Posterior vena cava (tissue), 2 donors: ENCODE data around the gene GFRA3. TPM values are rescaled to one million over a fixed set of nuclear protein-coding genes. Genes with fewer than 3 reads are reported as not detected.
A peak's percentile ranks its signal among the peaks of the same experiment; 100 is the strongest.
"Not testable (repeated sequence)": the region's sequence is repeated elsewhere in the genome, so short reads cannot be mapped to it uniquely, and the experiment has no call there.

Source experiments
- DNase-seq: peaks from one replicate; pipeline ENCODE4 v3.0.0-alpha.2; 2020; ENCODE audit warnings: low spot score
- intact Hi-C, 2 donors: fragments of 100-400 bp; cut with DNase I; formaldehyde crosslinking; loops; one replicate each; pipeline versions ENCODE4 v1.14.1 to v1.14.2; 2022 to 2023
- long read RNA-seq, 2 donors: library from polyadenylated mRNA; unstranded; transcript quantifications; one replicate each; pipeline ENCODE4 v2.0.0, GENCODE V29; 2020 to 2021
- total RNA-seq, 2 donors: library from RNA; stranded (reverse); fragmentation: NEBNext Ultra II Directional; extraction: Animal tissue kit (Norgen Biotek cat#: 25700); gene quantifications; one replicate each; pipeline ENCODE4 v1.2.1, GENCODE V29; 2021
- donor health status: DM: yes; HTN: yes; CAD: no.
- donor health status: DM: yes; HTN: yes; CAD: no.

Gene GFRA3, protein sequence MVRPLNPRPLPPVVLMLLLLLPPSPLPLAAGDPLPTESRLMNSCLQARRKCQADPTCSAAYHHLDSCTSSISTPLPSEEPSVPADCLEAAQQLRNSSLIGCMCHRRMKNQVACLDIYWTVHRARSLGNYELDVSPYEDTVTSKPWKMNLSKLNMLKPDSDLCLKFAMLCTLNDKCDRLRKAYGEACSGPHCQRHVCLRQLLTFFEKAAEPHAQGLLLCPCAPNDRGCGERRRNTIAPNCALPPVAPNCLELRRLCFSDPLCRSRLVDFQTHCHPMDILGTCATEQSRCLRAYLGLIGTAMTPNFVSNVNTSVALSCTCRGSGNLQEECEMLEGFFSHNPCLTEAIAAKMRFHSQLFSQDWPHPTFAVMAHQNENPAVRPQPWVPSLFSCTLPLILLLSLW
- total RNA-seq, result under 1 TPM in 1 of 2 donors, not detected in 1; 0.43 TPM
- long read RNA-seq, donor 1, result 0 reads
- long read RNA-seq, donor 2, result 0 reads

DNA sequence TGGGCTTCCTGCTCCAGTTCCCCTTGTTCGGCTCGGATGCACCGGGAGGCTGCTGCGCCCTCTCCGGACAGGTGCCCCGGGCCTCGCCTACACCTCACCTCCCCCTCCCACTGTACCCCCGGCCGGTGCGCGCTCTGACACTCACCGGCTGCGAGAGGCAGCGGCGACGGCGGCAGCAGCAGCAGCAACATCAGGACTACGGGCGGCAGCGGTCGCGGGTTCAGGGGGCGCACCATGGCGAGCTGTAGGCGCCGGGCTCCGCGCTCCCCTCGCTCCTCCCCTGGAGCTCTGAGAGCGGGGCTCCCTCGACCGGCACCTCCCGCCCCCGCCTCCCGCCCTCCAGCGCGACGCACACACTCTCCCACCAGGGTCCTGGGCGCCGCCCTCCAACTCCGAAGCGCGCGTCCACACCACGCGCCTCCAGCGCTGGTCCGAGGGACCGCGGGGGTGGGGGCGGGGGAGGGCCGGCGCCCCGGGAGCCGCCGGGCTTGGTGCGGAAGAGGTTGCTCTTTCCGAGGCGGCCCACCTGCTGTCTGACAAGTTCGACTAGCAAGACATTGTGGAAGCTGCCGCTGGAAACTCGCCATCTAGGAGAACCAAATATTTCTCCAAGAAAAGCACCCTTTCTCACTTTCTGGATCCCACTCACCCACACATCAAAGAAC lies at the start of gene GFRA3:
Gene GFRA3 (minus strand): TSS at position 433 of the 665 bp plus-strand sequence. CDS start 197 bp downstream, at position 236.
- intact Hi-C loops, result loop anchor here in 1 of 2 donors (10.0 kb wide), 1 partner anchor 50 kb away; no protein-coding TSS in a partner anchor
- DNase-seq, result peak; percentile 61

DNA sequence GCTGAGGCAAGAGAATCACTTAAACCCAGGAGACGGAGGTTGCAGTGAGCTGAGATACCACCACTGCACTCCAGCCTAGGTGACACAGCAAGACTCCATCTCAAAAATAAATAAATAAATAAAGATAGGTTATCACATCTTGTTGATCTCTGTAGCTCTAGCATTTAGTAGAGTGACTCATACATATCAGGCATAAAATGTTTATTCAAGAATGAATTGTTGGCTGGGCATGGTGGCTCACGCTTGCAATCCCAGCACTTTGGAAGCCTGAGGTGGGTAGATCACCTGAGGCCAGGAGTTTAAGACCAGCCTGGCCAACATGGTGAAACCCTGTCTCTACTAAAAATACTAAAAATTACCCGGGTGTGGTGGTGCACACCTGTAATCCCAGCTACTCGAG lies 43.8 kb upstream of the GFRA3 start:
- DNase-seq, intact Hi-C loops: not testable (repeated sequence)

DNA sequence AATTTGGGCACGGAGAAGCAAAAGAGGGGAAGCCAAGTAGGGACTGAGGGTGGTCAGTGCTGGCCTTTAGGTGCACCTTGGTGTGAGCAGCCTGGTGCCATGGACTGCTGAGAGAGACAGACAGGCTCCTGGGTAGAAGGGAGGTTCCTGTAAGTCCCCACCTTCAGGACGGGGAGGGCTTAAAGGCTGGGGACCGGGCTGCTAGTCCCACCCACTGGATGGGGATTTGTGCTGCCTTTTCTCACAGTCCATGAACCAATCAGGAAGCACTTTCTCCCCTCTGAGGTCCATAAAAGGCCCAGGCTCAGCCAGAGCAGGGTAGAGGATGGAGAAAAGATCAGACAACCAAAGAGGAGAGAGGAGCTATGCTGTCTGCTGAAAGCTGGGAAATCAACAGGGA lies 41.9 kb upstream of the GFRA3 start:
- intact Hi-C loops, result no loop called here
- DNase-seq, result no peak

DNA sequence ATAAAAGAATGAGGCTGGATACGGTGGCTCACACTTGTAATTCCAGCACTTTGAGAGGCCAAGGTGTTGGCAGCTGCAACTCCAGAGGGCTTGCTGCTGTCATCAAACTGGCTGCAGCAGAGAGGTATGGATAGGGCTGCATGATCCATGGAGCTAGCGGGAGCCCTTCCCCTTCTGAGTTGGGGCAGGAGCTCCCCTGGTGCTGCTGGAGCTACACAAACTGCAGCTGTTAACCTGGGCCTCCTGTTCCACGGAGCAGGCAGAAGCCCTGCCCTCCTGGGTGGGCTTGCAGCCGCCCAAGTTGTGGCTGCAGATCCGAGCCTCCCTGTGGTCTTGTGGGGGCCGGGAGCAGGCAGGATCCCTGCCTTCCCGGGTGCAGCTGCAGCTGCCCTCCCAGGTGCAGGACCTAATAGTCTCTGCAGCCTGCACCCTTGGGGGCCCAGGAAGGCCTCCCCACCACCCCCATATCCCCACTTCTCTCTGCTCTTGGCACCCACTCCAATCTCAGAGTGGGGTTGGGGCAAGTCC lies 41.4 kb upstream of the GFRA3 start:
- intact Hi-C loops, result no loop called here

DNA sequence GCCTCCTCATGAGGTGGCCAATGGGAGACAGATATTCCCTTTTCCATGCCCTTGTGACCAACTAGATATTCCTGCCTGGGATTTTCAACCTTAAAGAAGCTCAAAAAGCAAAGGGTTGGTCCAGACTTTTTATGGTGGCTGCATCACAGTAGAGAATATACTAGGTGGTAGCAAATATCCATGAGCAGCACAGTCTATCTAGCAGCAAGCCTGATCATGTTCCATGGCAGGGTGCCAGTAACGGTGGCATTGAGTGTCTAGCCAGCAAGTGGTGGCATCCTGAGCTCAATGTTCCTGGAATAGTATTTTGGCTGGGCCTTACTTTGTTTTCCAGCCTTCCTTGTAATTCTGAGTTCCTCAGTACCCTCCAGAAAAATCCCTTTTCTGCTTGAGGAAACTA lies 31.4 kb upstream of the GFRA3 start:
- intact Hi-C loops, result loop anchor here in 1 of 2 donors (5.0 kb wide), 1 partner anchor 598 kb away; no protein-coding TSS in a partner anchor
- DNase-seq, result no peak

More for the DNA sequence above, 41.4 kb upstream of the GFRA3 start:
- DNase-seq, result no peak

DNA sequence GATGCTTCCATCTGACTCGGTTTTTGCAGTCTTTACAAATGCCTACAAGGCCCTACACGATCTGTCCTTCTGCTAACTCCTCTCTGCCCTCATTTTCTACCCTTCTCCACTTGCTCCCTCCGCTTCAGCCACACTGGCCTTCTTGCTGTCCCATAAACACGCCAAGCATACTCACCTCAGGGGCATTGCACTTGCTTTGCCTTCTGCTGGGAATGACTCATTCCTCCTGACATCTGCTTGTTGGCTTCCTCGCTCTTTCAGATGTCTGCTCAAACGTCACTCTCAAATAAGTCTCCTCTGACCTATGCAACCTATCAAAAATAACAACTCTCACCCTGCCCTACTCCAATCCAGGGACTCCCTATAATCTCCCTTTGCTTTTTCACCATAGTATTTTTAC lies 29.0 kb upstream of the GFRA3 start:
- DNase-seq, result no peak
- intact Hi-C loops, result no loop called here

DNA sequence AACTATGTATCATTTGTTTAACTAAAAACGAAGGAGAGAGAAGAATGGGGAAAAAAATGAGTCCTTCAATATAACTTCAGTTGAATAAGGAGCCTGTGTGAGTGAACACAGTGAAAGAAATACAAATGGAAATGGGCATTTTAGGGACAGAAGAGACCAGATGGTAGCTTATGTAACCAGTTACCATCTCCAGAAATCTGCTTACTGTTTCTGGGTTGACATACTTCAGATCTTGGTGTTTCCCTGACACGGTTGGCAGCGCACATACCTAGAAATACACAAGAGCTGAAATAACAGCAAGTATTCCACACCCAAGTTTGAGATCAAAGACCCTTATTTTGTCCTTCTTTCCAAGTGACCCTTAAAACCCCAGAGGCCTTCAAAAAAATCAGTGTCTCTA lies 14.9 kb upstream of the GFRA3 start:
- no peak for DNase-seq
- intact Hi-C loops, result loop anchor here in 1 of 2 donors (5.0 kb wide), 1 partner anchor 252 kb away; no protein-coding TSS in a partner anchor

DNA sequence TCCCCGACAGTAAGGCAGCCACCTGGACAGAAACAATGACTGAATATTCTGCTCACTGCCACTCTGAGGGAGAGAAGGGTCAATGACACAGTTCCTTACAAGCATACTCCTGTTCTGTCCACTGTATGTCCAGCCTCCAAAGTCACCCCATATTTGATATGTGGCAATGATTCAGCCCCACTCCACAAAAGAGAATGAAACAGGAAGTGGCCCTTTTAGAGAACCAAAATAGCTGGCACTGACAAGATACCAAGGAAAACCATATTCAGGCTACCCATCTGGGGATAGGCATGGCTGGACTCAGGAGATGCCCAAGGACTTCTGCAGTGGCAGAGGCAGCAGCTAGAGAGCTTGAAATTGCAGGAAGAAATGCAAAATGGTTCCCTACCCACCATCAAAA lies 12.8 kb upstream of the GFRA3 start:
- intact Hi-C loops, result loop anchor here in 1 of 2 donors (5.0 kb wide), 1 partner anchor 250 kb away; no protein-coding TSS in a partner anchor
- no peak for DNase-seq

DNA sequence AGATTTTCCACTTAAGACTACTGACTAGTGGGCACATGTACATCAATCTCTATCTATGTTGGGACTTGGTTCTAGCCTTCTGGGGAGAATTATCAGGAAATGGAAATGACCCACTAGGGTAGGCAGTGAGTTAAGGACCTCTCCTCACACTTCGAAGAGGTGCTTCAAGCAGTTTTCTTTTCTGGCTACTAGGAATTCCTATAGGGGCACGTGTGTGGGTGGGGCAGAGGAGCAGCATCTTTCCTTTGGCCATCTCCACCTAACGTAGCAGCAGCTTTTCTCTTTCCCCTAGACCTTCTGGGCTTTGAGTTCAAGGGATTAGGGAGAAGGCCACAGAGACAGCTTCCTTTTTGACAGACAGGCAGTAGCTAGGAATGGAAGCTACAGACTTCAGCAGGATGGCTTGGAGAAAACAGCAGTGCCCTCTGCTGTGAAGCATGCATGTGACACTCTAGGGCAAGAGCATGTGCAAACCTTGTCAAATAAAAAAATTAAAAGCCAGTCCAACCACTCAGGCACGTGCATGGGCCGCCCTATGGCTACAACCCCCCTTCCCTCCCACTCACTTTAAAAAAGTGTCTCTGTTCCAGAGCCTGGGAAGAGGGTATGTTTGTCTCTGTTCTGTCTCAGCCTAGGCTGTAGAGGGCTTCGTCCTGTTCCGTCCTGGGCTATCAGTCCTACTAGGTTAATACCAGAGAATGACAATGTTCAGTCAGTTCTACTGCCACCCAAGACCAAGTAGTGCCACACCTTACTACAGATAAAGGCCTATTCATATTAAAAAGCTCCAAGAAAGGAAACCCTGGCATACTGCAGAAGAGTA lies 8.7 kb upstream of the GFRA3 start:
- intact Hi-C loops, result loop anchor here in 1 of 2 donors (5.0 kb wide), 1 partner anchor 61 kb away; no protein-coding TSS in a partner anchor
- no peak for DNase-seq

DNA sequence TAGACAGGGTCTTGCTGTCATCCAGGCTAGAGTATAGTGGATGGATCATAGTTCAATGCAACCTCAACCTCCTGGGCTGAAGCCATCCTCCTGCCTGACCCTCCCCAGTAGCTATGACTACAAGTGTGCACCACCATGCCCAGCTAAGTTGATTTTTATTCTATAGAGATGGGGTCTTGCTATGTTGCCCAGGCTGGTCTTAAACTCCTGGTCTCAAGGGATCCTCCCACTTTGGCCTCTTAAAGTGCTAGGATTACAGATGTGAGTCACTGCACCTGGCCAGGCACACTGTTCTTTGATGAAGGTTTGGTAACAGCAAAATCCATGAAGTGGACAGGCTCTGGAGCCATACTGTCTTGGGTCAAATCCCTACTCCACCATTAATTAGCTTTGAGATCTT lies 6.5 kb upstream of the GFRA3 start:
- intact Hi-C loops, result loop anchor here in 1 of 2 donors (5.0 kb wide), 1 partner anchor 59 kb away; no protein-coding TSS in a partner anchor
- DNase-seq, result no peak

DNA sequence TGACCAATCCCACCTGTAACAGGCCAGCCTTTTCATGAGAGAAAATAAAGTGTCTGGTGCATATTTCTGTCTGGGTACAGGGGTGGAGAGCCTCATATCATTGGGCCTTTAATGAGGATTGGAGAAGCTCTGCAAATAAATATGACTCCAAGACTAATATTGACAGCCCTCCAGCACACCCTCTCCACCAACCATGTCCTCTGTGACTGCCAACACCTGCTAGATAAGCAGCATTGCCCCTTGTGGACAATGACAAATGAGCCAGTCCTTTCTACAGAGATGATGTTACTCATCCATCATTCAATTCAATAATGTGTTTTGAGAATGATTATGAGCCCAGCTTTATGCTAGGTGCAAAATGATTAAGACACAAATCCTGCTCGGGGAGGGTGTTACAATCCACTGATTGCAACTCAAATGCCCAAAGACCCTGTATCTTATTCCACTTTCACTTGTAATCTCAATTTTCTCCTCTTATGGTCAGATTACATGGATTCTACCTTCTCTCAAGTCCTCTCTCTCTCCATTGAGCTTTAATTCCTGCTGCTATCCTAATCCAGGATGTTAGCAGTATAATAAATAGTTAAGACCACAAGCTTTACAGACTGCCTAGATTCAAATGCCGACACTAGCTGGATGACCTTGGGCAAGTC lies 2.1 kb upstream of the GFRA3 start:
- intact Hi-C loops, result loop anchor here in 1 of 2 donors (10.0 kb wide), 1 partner anchor 52 kb away; no protein-coding TSS in a partner anchor
- no peak for DNase-seq

DNA sequence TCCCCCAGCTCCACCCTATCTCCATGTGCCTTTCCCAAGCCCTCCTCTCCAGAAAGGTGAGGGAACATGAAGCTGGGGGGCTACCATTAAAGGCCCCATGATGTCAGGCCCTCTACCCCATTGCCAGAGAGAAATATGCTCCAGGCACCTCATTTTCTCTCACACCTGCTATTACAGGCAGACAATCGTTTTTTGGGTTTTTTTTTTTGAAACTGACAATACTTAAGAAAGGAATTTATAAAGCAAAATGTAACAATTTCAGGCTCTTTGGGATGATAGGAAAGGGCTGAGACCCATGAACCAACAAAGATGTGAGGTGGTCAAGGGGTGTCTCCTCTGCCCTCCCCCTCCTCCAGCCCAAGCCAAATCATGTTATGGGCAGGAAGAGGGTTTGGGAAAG lies 1.5 kb upstream of the GFRA3 start:
- intact Hi-C loops, result loop anchor here in 1 of 2 donors (10.0 kb wide), 1 partner anchor 51 kb away; no protein-coding TSS in a partner anchor
- peak; percentile 18 for DNase-seq

DNA sequence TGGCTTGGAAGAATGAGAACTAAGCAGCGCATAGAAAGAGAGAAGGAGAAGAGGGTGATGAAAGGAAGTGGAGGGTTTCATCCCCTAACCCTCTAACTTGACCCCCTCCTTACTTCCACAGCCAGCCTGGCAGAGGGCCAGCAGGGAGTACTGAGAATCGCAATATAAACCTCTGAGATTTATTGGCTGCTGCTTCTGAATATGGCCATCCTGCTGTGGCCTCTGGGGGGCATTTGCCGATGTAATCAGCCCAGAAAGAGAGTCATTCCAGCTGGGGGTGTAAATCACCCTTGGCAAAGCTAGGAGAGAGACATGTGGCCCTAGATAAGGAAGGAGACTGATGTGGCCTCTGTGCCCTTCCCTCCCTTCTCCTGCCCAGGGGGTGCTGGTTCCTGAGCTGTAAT lies 960 bp upstream of the GFRA3 start:
- intact Hi-C loops, result loop anchor here in 1 of 2 donors (10.0 kb wide), 1 partner anchor 51 kb away; no protein-coding TSS in a partner anchor
- DNase-seq, result peak; percentile 53

DNA sequence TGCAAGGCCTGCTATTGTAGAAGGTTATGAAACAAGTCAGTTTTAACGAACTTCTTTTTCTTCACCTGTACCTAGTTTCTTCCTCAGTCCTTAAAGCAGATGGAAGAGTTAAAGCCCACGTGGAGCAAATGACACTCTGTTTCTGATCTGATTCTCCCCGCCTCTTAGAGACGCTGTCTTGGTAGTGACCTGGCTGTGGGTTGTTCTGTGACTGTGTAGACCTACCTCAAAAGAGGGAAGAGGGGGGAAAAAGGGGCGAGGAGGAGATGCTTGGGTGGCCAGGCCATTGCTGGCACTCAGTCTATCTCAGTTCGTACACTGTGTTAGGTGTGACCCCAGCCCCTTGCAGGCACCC lies 610 bp downstream of the GFRA3 start:
- no peak for DNase-seq
- intact Hi-C loops, result loop anchor here in 1 of 2 donors (10.0 kb wide), 1 partner anchor 49 kb away; no protein-coding TSS in a partner anchor

DNA sequence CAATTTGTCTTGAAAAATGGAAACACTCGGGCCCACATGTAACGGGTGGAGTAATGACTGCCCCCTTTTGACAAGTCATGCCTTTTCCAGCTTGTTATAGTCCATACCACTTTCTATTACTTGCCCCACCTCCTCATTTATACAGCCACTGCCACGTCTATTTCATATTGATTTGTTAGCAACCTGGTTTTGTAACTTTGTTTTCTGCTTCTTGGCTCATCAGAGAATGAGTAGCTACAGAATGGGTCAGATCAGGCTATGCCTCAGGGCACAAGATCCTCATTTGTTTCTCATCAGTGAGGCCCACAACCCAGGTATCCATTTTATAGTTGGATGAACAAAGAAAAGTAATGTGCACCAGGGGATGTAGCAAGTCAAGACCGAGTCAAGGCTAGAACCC lies 1.7 kb downstream of the GFRA3 start:
- DNase-seq, result peak; percentile 5
- intact Hi-C loops, result loop anchor here in 1 of 2 donors (10.0 kb wide), 1 partner anchor 48 kb away; no protein-coding TSS in a partner anchor

DNA sequence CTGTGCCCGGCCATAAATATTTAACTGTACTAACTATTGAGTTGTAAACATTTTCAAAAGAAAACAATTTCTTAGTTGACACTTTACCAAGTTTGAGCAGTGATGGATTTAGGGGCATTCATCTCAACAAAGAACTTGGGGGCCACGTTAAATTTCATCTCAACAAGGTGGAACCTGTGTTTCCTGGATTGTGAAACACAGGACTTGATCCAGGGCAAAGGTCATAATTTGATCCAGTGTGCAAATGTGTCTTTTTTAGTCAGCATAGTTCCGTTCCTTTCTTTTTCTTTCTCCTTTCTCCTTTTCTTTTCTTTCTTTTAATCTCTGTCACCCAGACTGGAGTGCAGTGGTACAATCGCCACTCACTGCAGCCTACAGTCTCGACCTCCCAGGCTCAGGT lies 3.1 kb downstream of the GFRA3 start:
- no peak for DNase-seq
- intact Hi-C loops, result loop anchor here in 1 of 2 donors (10.0 kb wide), 1 partner anchor 46 kb away; no protein-coding TSS in a partner anchor

DNA sequence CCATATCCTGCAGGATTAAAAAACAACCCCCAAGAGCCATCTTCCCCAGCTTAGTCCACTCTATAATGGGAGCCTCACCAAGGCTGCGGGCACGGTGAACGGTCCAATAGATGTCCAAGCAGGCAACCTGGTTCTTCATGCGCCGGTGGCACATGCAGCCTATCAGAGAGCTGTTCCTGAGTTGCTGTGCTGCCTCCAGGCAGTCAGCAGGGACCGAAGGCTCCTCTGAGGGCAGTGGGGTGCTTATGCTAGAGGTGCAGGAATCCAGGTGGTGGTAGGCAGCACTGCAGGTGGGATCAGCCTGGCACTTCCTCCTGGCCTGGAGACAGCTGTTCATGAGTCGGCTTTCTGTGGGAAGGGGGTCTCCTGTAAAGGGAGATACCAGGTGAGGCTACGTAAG lies 10.2 kb downstream of the GFRA3 start:
- intact Hi-C loops, result no loop called here
- peak; percentile 56 for DNase-seq

DNA sequence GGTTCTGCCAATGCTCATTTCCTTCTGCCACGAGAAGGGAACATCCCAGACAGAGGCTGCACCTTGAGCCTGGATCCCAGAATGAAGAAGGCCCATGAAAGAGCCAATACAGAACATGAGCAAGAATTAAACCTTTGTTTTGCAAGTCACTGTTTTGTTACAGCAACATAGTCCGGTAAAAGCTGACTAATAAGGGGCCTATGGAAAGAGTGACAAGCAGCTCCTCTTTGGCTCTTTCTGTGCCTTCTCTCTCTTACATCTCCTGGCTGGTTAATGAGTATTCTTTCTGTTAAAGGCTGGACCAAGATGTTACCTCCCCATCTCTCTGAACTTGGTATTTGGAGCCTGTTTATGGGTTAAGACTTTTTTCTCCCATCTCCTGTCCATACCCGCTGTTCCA lies 10.8 kb downstream of the GFRA3 start:
- no peak for DNase-seq
- intact Hi-C loops, result no loop called here
